Right lobe of liver (tissue), 4 donors: ENCODE results near the gene NUP42.

Experiments
- POLR2A ChIP-seq: fragments of 450-650 bp; IDR thresholded peaks from one replicate; pipeline ENCODE4 v1.6.1; 2017; ENCODE audit warnings: antibody characterized with exemption, mild to moderate bottlenecking
- TF ChIP-seq, protein P1 (sequence below), 4 donors: fragments of 200-600 bp in 3 of 4; fragments of 450-650 bp in 1 of 4; IDR thresholded peaks; one replicate each; pipeline versions ENCODE4 v1.5.1 to v1.8.0; 2016 to 2022; ENCODE audit warnings: antibody characterized with exemption in 4 of 4, mild to moderate bottlenecking in 2 of 4
- donor health status: DM: no; HTN: no; CAD: no.
- donor health status: DM: no; HTN: no; CAD: no.
- donor health status: DM: no; HTN: yes; CAD: no.

DNA sequence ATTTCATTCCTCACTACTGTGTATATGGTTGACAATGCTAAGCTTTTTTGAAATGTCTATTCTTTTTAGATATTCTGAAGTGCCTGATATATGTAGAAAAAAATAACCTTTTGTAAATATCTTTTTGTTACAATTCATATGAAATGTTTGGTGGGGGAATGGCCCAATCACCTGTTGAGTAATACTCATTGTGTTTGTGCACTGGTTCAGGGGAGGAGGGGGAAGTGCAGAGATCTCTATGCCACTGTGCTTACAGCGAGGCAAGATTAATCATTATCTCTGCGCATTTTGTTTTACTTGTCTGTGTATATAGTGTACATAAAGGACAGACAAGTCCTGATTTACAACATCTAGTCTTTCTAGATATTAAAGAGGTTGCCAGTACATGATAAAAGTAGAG is 25.2 kb downstream of the NUP42 start:
- no peak for TF ChIP-seq POLR2A
- TF ChIP-seq, protein P1, sequence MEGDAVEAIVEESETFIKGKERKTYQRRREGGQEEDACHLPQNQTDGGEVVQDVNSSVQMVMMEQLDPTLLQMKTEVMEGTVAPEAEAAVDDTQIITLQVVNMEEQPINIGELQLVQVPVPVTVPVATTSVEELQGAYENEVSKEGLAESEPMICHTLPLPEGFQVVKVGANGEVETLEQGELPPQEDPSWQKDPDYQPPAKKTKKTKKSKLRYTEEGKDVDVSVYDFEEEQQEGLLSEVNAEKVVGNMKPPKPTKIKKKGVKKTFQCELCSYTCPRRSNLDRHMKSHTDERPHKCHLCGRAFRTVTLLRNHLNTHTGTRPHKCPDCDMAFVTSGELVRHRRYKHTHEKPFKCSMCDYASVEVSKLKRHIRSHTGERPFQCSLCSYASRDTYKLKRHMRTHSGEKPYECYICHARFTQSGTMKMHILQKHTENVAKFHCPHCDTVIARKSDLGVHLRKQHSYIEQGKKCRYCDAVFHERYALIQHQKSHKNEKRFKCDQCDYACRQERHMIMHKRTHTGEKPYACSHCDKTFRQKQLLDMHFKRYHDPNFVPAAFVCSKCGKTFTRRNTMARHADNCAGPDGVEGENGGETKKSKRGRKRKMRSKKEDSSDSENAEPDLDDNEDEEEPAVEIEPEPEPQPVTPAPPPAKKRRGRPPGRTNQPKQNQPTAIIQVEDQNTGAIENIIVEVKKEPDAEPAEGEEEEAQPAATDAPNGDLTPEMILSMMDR (IDR thresholded peaks at IDR 0.05): no peak
